T-helper 9 cell (primary cell): ENCODE measurements around the gene LIPG.

Experiments used
- DNase-seq: peaks from one replicate; pipeline ENCODE4 v3.0.0-alpha.2; 2020

LIPG gene

GRCh38 chr18:49640741-49641140 is 78.9 kb downstream of the LIPG start:
- DNase-seq = no peak

GRCh38 chr18:49645196-49645595 is 83.3 kb downstream of the LIPG start:
- DNase-seq = no peak

GRCh38 chr18:49645841-49646351 is 84.0 kb downstream of the LIPG start:
- DNase-seq = no peak

GRCh38 chr18:49646873-49647272 is 85.0 kb downstream of the LIPG start:
- no peak for DNase-seq

- no peak for DNase-seq
Observed at GRCh38 chr18:49647496-49648168, 85.8 kb downstream of the LIPG start.

GRCh38 chr18:49648326-49648725 is 86.5 kb downstream of the LIPG start:
- DNase-seq = no peak
